Chondrocyte (in vitro differentiated cells): ENCODE results near the gene TEX35. TPM values are rescaled to one million over a fixed set of nuclear protein-coding genes. Genes with fewer than 3 reads are reported as not detected.

ENCODE experiments used
- DNase-seq: peaks from one replicate; pipeline ENCODE4 v3.0.0; 2021; ENCODE audit warnings: mixed read lengths, low spot score
- H3K27ac Mint-ChIP-seq: one replicate; pipeline ENCODE4 v1.8.0; 2021; ENCODE audit warnings: mild to moderate bottlenecking, moderate library complexity, mixed read lengths; ENCODE audit not compliant: unreplicated experiment
- H3K27me3 Mint-ChIP-seq: 2 replicates; pipeline ENCODE4 v1.8.0; 2021; ENCODE audit warnings: low read depth, mixed read lengths
- H3K36me3 Mint-ChIP-seq: 2 replicates; pipeline ENCODE4 v1.8.0; 2021; ENCODE audit warnings: low read depth, mixed read lengths
- H3K4me1 Mint-ChIP-seq: 2 replicates; pipeline ENCODE4 v1.8.0; 2021; ENCODE audit warnings: low read depth, mild to moderate bottlenecking, mixed read lengths
- H3K4me3 Mint-ChIP-seq: one replicate; pipeline ENCODE4 v1.8.0; 2021; ENCODE audit warnings: mild to moderate bottlenecking, moderate library complexity, mixed read lengths; ENCODE audit not compliant: unreplicated experiment
- H3K9me3 Mint-ChIP-seq: 2 replicates; pipeline ENCODE4 v1.8.0; 2021; ENCODE audit warnings: low read depth, mixed read lengths
- total RNA-seq: library from RNA; stranded (reverse); gene quantifications from 3 replicates; pipeline ENCODE4 v1.2.1, GENCODE V29; 2021
- TF ChIP-seq, protein P1 (sequence below): fragments of 200-600 bp; sonication (generic); IDR thresholded peaks from 2 replicates; pipeline ENCODE4 v1.5.0; 2021; ENCODE audit warnings: antibody characterized with exemption, mild to moderate bottlenecking, moderate library complexity

Gene TEX35
- total RNA-seq, 1 donor from 2014 or later: not detected

DNA sequence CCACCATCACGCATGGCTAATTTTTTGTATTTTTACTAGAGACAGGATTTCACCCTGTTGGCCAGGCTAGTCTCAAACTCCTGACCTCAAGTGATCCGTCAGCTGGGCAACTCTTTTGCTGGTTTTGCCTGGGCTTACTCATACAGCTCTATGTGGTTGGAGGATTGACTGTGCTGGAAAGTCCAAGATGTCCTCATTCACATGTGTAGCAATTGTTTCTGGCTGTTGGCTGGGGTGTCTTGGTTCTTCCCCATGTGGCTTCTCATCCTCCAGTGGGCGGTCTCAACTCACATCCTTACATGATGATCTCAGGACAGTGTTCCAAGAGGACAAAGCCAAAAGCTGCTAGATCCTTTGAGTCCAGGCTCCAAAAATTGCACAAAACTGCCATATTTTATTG, 53.3 kb downstream of the TEX35 start:
- Mint-ChIP-seq H3K36me3 (peaks cover 2% of the 10 kb centered on the region), H3K9me3 (peaks cover 9% of the 10 kb centered on the region), H3K27me3 (no peaks in the 10 kb centered on the region), H3K4me1 (no peaks in the 10 kb centered on the region), H3K27ac (no peak overlapping the region), H3K4me3 (no peak overlapping the region)
- DNase-seq: no peak
- TF ChIP-seq, protein P1, sequence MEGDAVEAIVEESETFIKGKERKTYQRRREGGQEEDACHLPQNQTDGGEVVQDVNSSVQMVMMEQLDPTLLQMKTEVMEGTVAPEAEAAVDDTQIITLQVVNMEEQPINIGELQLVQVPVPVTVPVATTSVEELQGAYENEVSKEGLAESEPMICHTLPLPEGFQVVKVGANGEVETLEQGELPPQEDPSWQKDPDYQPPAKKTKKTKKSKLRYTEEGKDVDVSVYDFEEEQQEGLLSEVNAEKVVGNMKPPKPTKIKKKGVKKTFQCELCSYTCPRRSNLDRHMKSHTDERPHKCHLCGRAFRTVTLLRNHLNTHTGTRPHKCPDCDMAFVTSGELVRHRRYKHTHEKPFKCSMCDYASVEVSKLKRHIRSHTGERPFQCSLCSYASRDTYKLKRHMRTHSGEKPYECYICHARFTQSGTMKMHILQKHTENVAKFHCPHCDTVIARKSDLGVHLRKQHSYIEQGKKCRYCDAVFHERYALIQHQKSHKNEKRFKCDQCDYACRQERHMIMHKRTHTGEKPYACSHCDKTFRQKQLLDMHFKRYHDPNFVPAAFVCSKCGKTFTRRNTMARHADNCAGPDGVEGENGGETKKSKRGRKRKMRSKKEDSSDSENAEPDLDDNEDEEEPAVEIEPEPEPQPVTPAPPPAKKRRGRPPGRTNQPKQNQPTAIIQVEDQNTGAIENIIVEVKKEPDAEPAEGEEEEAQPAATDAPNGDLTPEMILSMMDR: no peak

- Mint-ChIP-seq H3K4me1 (peaks cover 8% of the 10 kb centered on the region), H3K4me3 (no peak overlapping the region), H3K36me3 (peaks cover 4% of the 10 kb centered on the region), H3K27me3 (no peaks in the 10 kb centered on the region), H3K27ac (no peak overlapping the region), H3K9me3 (peaks cover 3% of the 10 kb centered on the region)
- TF ChIP-seq, protein P1: no peak
- DNase-seq: no peak
Observed at GRCh38 chr1:178571807-178572206, 58.9 kb downstream of the TEX35 start.

Other genes with a start within 250 kb of the TEX35 start
- not detected in 3 replicates for gene CLEC20A, start 16.1 kb upstream of the TEX35 start, total RNA-seq
- 7.2 to 11.5 TPM (median 10.0 TPM) in 3 replicates for gene RALGPS2, start 212.1 kb downstream of the TEX35 start, total RNA-seq